GM08714 (cell line): Measurements from ENCODE around the gene ANKRA2.

ENCODE experiments used
- H3K4me3 ChIP-seq: fragments of 200-500 bp; sonication (Bioruptor generic); 2 replicates; pipeline ENCODE4 v1.5.1; 2014; ENCODE audit warnings: mild to moderate bottlenecking, low read length, inconsistent platforms
- ZNF274 ChIP-seq: IDR thresholded peaks from 2 replicates; pipeline ENCODE4 v1.6.1; 2012; ENCODE audit warnings: mild to moderate bottlenecking, low read depth, low read length

Gene ANKRA2, protein sequence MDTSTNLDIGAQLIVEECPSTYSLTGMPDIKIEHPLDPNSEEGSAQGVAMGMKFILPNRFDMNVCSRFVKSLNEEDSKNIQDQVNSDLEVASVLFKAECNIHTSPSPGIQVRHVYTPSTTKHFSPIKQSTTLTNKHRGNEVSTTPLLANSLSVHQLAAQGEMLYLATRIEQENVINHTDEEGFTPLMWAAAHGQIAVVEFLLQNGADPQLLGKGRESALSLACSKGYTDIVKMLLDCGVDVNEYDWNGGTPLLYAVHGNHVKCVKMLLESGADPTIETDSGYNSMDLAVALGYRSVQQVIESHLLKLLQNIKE

DNA sequence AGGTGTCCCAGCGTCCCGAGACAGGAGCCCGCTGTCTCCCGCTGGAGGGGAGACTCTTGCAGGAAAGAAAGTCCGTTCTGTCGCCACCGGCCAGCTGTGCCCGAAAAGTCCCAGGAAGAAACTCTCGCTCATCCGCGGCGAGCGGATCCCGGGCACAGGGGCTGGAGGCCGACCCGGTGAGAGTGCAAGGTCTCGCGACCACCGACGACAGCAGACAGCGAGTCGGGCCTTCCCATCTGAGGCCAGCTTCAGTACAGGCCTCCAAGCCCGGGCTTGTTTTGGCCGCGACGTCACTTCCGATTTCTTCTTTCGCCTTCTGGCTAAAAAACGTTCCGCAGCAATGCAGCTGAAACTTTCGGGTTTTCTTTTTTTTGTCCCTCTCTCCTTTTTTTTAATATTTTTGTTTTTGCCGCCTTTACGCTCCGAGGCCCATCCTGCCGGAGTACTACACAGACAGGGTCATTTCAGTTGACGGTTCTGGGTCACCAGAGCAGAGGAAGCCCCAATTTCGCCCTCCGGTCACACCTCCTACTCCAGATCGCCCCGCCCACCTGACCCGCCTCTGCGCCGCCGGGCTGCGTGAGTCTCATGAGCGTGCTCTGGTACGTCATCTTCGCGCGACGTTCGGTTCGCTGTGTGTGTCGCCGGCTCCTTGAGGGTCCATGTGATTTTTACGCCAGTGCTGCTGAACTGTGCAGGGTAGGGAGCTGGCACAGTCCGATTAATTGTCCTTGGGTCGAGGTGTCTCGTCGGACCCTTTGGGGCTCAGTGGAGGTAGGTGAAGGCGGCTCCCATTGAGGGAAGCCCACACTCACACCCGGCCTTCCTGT, at the start of gene ANKRA2, which contains the start of gene UTP15:
ANKRA2 (minus strand) TSS at position 501 of the 830 bp plus-strand sequence. CDS start 2,758 bp downstream, outside the sequence.
UTP15 (plus strand) TSS at position 605 of the 830 bp plus-strand sequence. CDS start 1,602 bp downstream, outside the sequence.
- TF ChIP-seq ZNF274: no peak
- peak within 1 kb of the TSS; percentile 100 for H3K4me3 ChIP-seq

DNA sequence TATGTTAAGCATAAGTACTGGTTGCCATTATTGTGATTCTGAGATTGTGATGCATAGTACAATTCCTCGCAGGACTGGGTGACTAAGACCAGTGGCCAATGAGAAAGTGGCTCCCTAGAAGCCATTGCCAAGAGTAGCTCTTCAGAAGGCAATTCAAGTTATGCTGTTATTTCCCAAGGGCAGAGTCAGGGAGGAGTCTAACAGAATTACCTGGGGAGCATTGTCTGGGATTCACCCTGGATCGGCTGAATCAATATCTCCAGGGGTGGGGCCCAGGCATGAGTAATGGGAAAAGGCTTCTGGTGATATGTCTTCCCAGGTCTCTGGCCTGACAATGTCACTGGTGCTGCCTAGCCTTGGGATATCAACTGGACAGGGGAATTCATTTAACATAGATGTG, 49.6 kb upstream of the ANKRA2 start:
- TF ChIP-seq ZNF274: no peak
- H3K4me3 ChIP-seq: no peak overlapping the region

DNA sequence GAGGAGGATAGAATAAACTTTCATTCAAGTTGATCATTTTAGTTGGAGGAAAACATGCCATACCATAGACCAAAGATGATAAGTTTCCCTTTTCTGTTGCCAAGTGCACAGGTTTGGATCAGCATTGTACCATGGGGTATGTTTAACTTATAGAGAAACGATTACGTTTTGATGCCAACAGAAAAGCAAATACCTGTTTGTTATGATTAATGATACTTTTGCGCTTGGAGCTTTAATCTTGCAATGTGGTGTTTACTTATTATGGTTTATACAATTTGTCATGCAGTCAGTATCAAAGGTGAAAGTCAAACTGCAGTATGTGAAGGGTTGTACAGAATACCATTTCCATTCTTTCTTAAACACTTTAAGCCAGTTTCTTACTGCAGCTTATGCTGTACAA, 47.4 kb upstream of the ANKRA2 start:
- no peak for TF ChIP-seq ZNF274
- H3K4me3 ChIP-seq: no peak overlapping the region

GRCh38 chr5:73607228-73607627, 41.8 kb upstream of the ANKRA2 start:
- no peak overlapping the region for H3K4me3 ChIP-seq
- no peak for TF ChIP-seq ZNF274

GRCh38 chr5:73606206-73606753, 40.8 kb upstream of the ANKRA2 start:
- TF ChIP-seq ZNF274: no peak
- no peak overlapping the region for H3K4me3 ChIP-seq

- no peak for TF ChIP-seq ZNF274
- no peak overlapping the region for H3K4me3 ChIP-seq
Observed at GRCh38 chr5:73605223-73606087, 40.0 kb upstream of the ANKRA2 start.

DNA sequence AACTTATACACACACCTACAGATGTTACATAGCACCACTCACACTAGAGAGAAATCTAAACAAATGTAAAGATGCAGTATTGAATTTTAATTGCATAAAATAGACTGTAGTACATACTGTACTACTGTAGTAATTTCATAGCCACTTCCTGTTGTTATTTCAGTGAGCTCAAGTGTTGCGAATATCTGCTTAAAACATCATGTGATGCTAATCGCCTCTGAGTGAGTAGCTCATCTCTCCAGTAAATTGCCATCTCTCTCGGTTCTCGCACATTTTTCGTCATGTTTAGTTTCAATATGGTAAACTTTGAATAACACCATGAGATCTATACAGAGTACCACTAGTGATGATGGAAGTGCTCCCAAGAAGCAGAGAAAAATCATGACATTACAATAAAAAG, 38.6 kb upstream of the ANKRA2 start:
- H3K4me3 ChIP-seq: no peak overlapping the region
- no peak for TF ChIP-seq ZNF274

DNA sequence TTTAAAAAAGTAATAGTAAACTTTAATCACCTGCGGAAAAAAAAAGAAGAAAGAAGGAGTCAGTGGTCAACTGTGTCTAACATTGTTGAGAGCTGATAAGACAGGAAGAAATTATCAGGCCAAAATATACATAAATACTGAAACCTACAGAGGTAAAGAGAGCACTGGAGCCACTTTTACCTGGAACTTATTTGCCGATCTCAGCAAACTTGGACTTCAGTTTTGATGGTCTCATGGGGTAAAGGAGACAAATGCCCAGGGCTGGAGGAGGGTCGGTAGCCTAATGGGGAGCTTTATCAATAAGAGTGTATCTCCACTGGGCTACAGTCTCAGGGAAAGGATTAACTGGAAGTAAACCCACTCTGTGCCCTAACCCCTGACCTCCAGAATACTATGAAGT, 33.9 kb upstream of the ANKRA2 start:
- no peak for TF ChIP-seq ZNF274
- no peak overlapping the region for H3K4me3 ChIP-seq

GRCh38 chr5:73596705-73597328, 31.4 kb upstream of the ANKRA2 start:
- no peak overlapping the region for H3K4me3 ChIP-seq
- no peak for TF ChIP-seq ZNF274

GRCh38 chr5:73592551-73592950, 27.1 kb upstream of the ANKRA2 start:
- TF ChIP-seq ZNF274: no peak
- no peak overlapping the region for H3K4me3 ChIP-seq

- no peak overlapping the region for H3K4me3 ChIP-seq
- TF ChIP-seq ZNF274: no peak
Observed at GRCh38 chr5:73591698-73592501, 26.5 kb upstream of the ANKRA2 start.

DNA sequence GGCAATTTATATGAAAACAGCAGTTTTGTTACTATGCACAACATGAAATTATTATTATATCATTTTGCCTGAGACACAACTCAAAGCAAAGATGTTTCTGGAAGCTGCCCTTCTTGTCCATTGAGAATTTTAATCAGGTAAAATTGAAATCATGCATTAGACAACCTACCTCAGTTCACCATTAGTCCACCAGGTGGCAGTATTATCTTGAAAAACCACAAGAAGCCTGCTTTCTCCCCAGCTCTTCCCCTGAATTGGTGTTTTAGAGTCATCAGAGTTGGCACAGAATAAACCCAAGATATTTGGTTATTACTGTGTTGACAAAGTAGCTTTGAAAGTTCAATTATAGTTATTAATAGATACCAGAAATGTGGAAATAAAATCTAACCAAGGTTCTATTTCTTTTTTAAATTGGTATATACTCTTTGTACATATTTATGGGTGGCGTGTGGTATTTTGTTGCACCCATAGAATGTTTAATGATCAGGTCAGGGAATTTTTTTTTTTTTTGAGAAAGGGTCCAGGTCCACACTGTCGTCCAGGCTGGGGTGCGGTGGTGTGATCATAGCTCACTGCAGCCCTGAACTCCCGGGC, 25.8 kb upstream of the ANKRA2 start:
- TF ChIP-seq ZNF274: no peak
- no peak overlapping the region for H3K4me3 ChIP-seq
